BE2C (cell line): ENCODE data around the gene TRAPPC6A.

ENCODE experiments used
- DNase-seq: peaks from one replicate; pipeline ENCODE4 v3.0.0-alpha.2; 2020
- H3K27me3 ChIP-seq: fragments of 250-450 bp; sonication (Bioruptor Pico); 2 replicates; pipeline ENCODE4 v1.5.1; 2020; ENCODE audit warnings: mild to moderate bottlenecking
- H3K36me3 ChIP-seq: fragments of 250-450 bp; sonication (Bioruptor Pico); 2 replicates; pipeline ENCODE4 v1.5.1; 2020; ENCODE audit warnings: mild to moderate bottlenecking
- H3K4me1 ChIP-seq: fragments of 250-450 bp; sonication (Bioruptor Pico); 2 replicates; pipeline ENCODE4 v1.5.1; 2020
- H3K4me3 ChIP-seq: 2 replicates; pipeline ENCODE4 v1.5.1; 2011; ENCODE audit warnings: low read depth, low read length
- H3K9me3 ChIP-seq: fragments of 250-450 bp; sonication (Bioruptor Pico); 2 replicates; pipeline ENCODE4 v1.5.1; 2020
- CTCF ChIP-seq: IDR thresholded peaks from 2 replicates; pipeline ENCODE4 v1.5.1; 2012; ENCODE audit warnings: mild to moderate bottlenecking, low read depth, low read length

The TRAPPC6A gene

GRCh38 chr19:45162608-45163143, 15.4 kb downstream of the TRAPPC6A start:
- Histone ChIP-seq H3K36me3 (no peaks in the 10 kb centered on the region), H3K4me1 (no peaks in the 10 kb centered on the region), H3K9me3 (no peaks in the 10 kb centered on the region), H3K27me3 (no peaks in the 10 kb centered on the region), H3K4me3 (no peak overlapping the region)
- TF ChIP-seq CTCF = no peak
- DNase-seq = no peak

GRCh38 chr19:45161738-45162607, 16.1 kb downstream of the TRAPPC6A start:
- H3K27me3 ChIP-seq = no peaks in the 10 kb centered on the region
- TF ChIP-seq CTCF = peak; percentile 71
- DNase-seq = peak; percentile 74
- H3K36me3 ChIP-seq = no peaks in the 10 kb centered on the region
- H3K4me1 ChIP-seq = no peaks in the 10 kb centered on the region
- no peak overlapping the region for H3K4me3 ChIP-seq
- no peaks in the 10 kb centered on the region for H3K9me3 ChIP-seq

- no peak within 1 kb of the TSS for H3K4me3 ChIP-seq
- peak; percentile 56 for DNase-seq
- no peaks in the 10 kb centered on the region for H3K4me1 ChIP-seq
- no peaks in the 10 kb centered on the region for H3K27me3 ChIP-seq
- TF ChIP-seq CTCF = no peak
- H3K9me3 ChIP-seq = no peaks in the 10 kb centered on the region
- no peaks in the 10 kb centered on the region for H3K36me3 ChIP-seq
Observed at GRCh38 chr19:45160870-45161737, 16.9 kb downstream of the TRAPPC6A start, which contains the start of gene NKPD1. Gene NKPD1 (minus strand): TSS chr19:45160982. CDS start chr19:45160150, 832 bp downstream.

- Histone ChIP-seq H3K9me3 (no peaks in the 10 kb centered on the region), H3K4me1 (no peaks in the 10 kb centered on the region), H3K4me3 (no peak overlapping the region), H3K36me3 (no peaks in the 10 kb centered on the region), H3K27me3 (no peaks in the 10 kb centered on the region)
- DNase-seq = no peak
- TF ChIP-seq CTCF = no peak
Observed at GRCh38 chr19:45159971-45160324, 18.1 kb downstream of the TRAPPC6A start.

GRCh38 chr19:45159210-45159970, 18.6 kb downstream of the TRAPPC6A start:
- Histone ChIP-seq H3K9me3 (no peaks in the 10 kb centered on the region), H3K27me3 (no peaks in the 10 kb centered on the region), H3K4me3 (no peak overlapping the region), H3K4me1 (no peaks in the 10 kb centered on the region), H3K36me3 (no peaks in the 10 kb centered on the region)
- no peak for DNase-seq
- TF ChIP-seq CTCF = no peak
